HEK293T (cell line): Measurements from ENCODE around the gene SYNE1.

Source experiments
- CTCF ChIA-PET: fragments of 350-600 bp; formaldehyde crosslinking; extraction: SDS; loops from one replicate; lab custom pipeline; 2021; ENCODE audit warnings: antibody characterized with exemption, inconsistent platforms; lab: Yijun Ruan, JAX
- POLR2A ChIA-PET: fragments of 350-600 bp; formaldehyde crosslinking; extraction: SDS; loops from one replicate; lab custom pipeline; 2020; ENCODE audit warnings: antibody characterized with exemption, inconsistent platforms; lab: Yijun Ruan, JAX
- DNase-seq: peaks from one replicate; pipeline ENCODE4 v3.0.0; 2012; ENCODE audit warnings: mixed read lengths; ENCODE audit errors: extremely low spot score
- ARNT ChIP-seq: fragments of 450-650 bp; IDR thresholded peaks from 2 replicates; pipeline ENCODE4 v1.6.1; 2017; ENCODE audit warnings: mild to moderate bottlenecking
- BHLHE40 ChIP-seq: fragments of 450-650 bp; IDR thresholded peaks from 2 replicates; pipeline ENCODE4 v1.6.1; 2016; ENCODE audit warnings: mild to moderate bottlenecking, moderate library complexity, borderline replicate concordance
- CTBP1 ChIP-seq: fragments of 450-650 bp; IDR thresholded peaks from 2 replicates; pipeline ENCODE4 v1.6.1; 2016; ENCODE audit warnings: borderline replicate concordance
- ELF4 ChIP-seq: fragments of 450-650 bp; IDR thresholded peaks from 2 replicates; pipeline ENCODE4 v1.6.1; 2017; ENCODE audit warnings: antibody characterized with exemption
- FOXA1 ChIP-seq: fragments of 450-650 bp; IDR thresholded peaks from 2 replicates; pipeline ENCODE4 v1.6.1; 2016; ENCODE audit warnings: mild to moderate bottlenecking
- FOXK2 ChIP-seq: fragments of 450-650 bp; IDR thresholded peaks from 2 replicates; pipeline ENCODE4 v1.6.1; 2016; ENCODE audit warnings: mild to moderate bottlenecking
- FOXM1 ChIP-seq: fragments of 450-650 bp; IDR thresholded peaks from 2 replicates; pipeline ENCODE4 v1.6.1; 2017; ENCODE audit warnings: mild to moderate bottlenecking, borderline replicate concordance
- HDGF ChIP-seq: fragments of 450-650 bp; IDR thresholded peaks from 2 replicates; pipeline ENCODE4 v1.6.1; 2017; ENCODE audit warnings: antibody characterized with exemption, borderline replicate concordance
- L3MBTL2 ChIP-seq: fragments of 450-650 bp; conservative IDR thresholded peaks from 2 replicates; pipeline ENCODE4 v1.6.1; 2016; ENCODE audit warnings: mild to moderate bottlenecking
- LEF1 ChIP-seq: fragments of 450-650 bp; IDR thresholded peaks from 2 replicates; pipeline ENCODE4 v1.6.1; 2017; ENCODE audit warnings: mild to moderate bottlenecking, borderline replicate concordance
- NFRKB ChIP-seq: fragments of 450-650 bp; IDR thresholded peaks from 2 replicates; pipeline ENCODE4 v1.6.1; 2016; ENCODE audit warnings: mild to moderate bottlenecking, moderate library complexity
- PKNOX1 ChIP-seq: fragments of 450-650 bp; IDR thresholded peaks from 2 replicates; pipeline ENCODE4 v1.6.1; 2016
- SP1 ChIP-seq: fragments of 450-650 bp; IDR thresholded peaks from 2 replicates; pipeline ENCODE4 v1.6.1; 2017
- SUZ12 ChIP-seq: fragments of 450-650 bp; IDR thresholded peaks from 2 replicates; pipeline ENCODE4 v1.6.1; 2016; ENCODE audit warnings: mild to moderate bottlenecking
- TARDBP ChIP-seq: fragments of 450-650 bp; IDR thresholded peaks from 2 replicates; pipeline ENCODE4 v1.6.1; 2016
- ZNF384 ChIP-seq: fragments of 450-650 bp; IDR thresholded peaks from 2 replicates; pipeline ENCODE4 v1.6.1; 2016

Gene SYNE1

GRCh38 chr6:152170702-152171667 lies 466.2 kb downstream of the SYNE1 start:
- DNase-seq = no peak
- POLR2A ChIA-PET = no interaction called here
- CTCF ChIA-PET = no interaction called here
- TF ChIP-seq BHLHE40 = no peak
- TF ChIP-seq CTBP1 = no peak
- no peak for TF ChIP-seq ELF4
- TF ChIP-seq ARNT = no peak
- TF ChIP-seq HDGF = no peak
- TF ChIP-seq TARDBP = no peak
- no peak for TF ChIP-seq PKNOX1
- no peak for TF ChIP-seq L3MBTL2
- TF ChIP-seq LEF1 = no peak
- TF ChIP-seq SUZ12 = no peak
- no peak for TF ChIP-seq SP1
- TF ChIP-seq NFRKB = no peak
- TF ChIP-seq FOXA1 = no peak
- no peak for TF ChIP-seq FOXM1
- no peak for TF ChIP-seq FOXK2
- TF ChIP-seq ZNF384 = no peak

- POLR2A ChIA-PET = no interaction called here
- TF ChIP-seq ELF4 (no peak), CTBP1 (no peak), HDGF (no peak), FOXM1 (no peak), SUZ12 (no peak), TARDBP (no peak), PKNOX1 (no peak), LEF1 (no peak)
Measured at GRCh38 chr6:152170313-152170701, 466.9 kb downstream of the SYNE1 start.

GRCh38 chr6:152167641-152168603 lies 469.2 kb downstream of the SYNE1 start:
- no peak for TF ChIP-seq BHLHE40
- TF ChIP-seq SP1 = no peak
- TF ChIP-seq LEF1 = no peak
- no peak for TF ChIP-seq SUZ12
- no peak for TF ChIP-seq NFRKB
- ChIA-PET POLR2A (no interaction called here), CTCF (interaction anchor here (0.6 to 1.3 kb wide), 2 partner anchors 18 to 43 kb away, joined by 3 read pairs; no protein-coding TSS in a partner anchor)
- no peak for DNase-seq

More at GRCh38 chr6:152170313-152170701, 466.9 kb downstream of the SYNE1 start:
- DNase-seq = no peak
- CTCF ChIA-PET = no interaction called here

- POLR2A ChIA-PET = no interaction called here
- DNase-seq = no peak
- TF ChIP-seq FOXK2 (no peak), ARNT (no peak), FOXA1 (no peak), FOXM1 (no peak), NFRKB (no peak), SUZ12 (no peak), ELF4 (no peak), LEF1 (no peak), ZNF384 (no peak)
- CTCF ChIA-PET = interaction anchor here (0.5 to 1.3 kb wide), 3 partner anchors 17 to 1190 kb away, joined by 3 to 4 read pairs (median 3); no protein-coding TSS in a partner anchor
Measured at GRCh38 chr6:152166897-152167296, 470.3 kb downstream of the SYNE1 start.

GRCh38 chr6:152166497-152166896 lies 470.7 kb downstream of the SYNE1 start:
- CTCF ChIA-PET = no interaction called here
- POLR2A ChIA-PET = no interaction called here
- no peak for DNase-seq
- TF ChIP-seq HDGF (no peak), CTBP1 (no peak), LEF1 (no peak), BHLHE40 (no peak), NFRKB (no peak), FOXA1 (no peak), SP1 (no peak), FOXK2 (no peak)

- no peak for DNase-seq
- POLR2A ChIA-PET = no interaction called here
Measured at GRCh38 chr6:152164957-152165356, 472.2 kb downstream of the SYNE1 start.

More at GRCh38 chr6:152164957-152165356, 472.2 kb downstream of the SYNE1 start:
- TF ChIP-seq BHLHE40 (no peak), HDGF (no peak), L3MBTL2 (no peak), FOXA1 (no peak), ELF4 (no peak), ARNT (no peak), FOXK2 (no peak), NFRKB (no peak), TARDBP (no peak), FOXM1 (no peak), ZNF384 (no peak), PKNOX1 (no peak), CTBP1 (no peak), SUZ12 (no peak), LEF1 (no peak), SP1 (no peak)
- CTCF ChIA-PET = no interaction called here
